Esophagus squamous epithelium (tissue), 5 donors: ENCODE measurements around the gene P3H2. TPM values are rescaled to one million over a fixed set of nuclear protein-coding genes. Genes with fewer than 3 reads are reported as not detected.

Experiments used
- DNase-seq: peaks from one replicate; lab custom pipeline; 2025; lab: John Stamatoyannopoulos, UW
- H3K27ac ChIP-seq, 4 donors: fragments of 200-600 bp; sonication (generic); one replicate each; pipeline ENCODE4 v1.5.1; 2016 to 2019; ENCODE audit warnings: mild to moderate bottlenecking in 1 of 4
- H3K27me3 ChIP-seq, 4 donors: fragments of 200-600 bp; sonication (generic); 1 replicate in 3 of 4; 2 replicates in 1 of 4; pipeline versions ENCODE4 v1.5.1 to v1.6.0; 2017 to 2021; ENCODE audit warnings: antibody characterized with exemption in 1 of 4
- H3K36me3 ChIP-seq, 3 donors: fragments of 200-600 bp; sonication (generic); one replicate each; pipeline ENCODE4 v1.5.1; 2016 to 2019
- H3K4me1 ChIP-seq, 3 donors: fragments of 200-600 bp; sonication (generic); one replicate each; pipeline ENCODE4 v1.5.1; 2017 to 2019
- H3K4me3 ChIP-seq, 4 donors: fragments of 200-600 bp; sonication (generic); 1 replicate in 3 of 4; 2 replicates in 1 of 4; pipeline ENCODE4 v1.5.1; 2016 to 2019; ENCODE audit warnings: mild to moderate bottlenecking in 2 of 4, moderate library complexity in 1 of 4
- H3K9me3 ChIP-seq, 3 donors: fragments of 200-600 bp; sonication (generic); one replicate each; pipeline ENCODE4 v1.5.1; 2016 to 2019
- CTCF ChIP-seq, 6 experiments: fragments of 450-650 bp in 4 of 6; fragments of 200-600 bp in 2 of 6; sonication (generic) in 2 of 6; IDR thresholded peaks; one replicate each; pipeline ENCODE4 v1.5.1; 2016 to 2019; ENCODE audit warnings: antibody characterized with exemption in 6 of 6, mild to moderate bottlenecking in 4 of 6, moderate library complexity in 4 of 6
- POLR2A ChIP-seq, 4 donors: fragments of 450-650 bp; IDR thresholded peaks; one replicate each; pipeline ENCODE4 v1.6.1; 2017; ENCODE audit warnings: antibody characterized with exemption in 4 of 4, mild to moderate bottlenecking in 4 of 4, moderate library complexity in 3 of 4
- WGBS, 2 donors: methylation state at CpG; one replicate each; pipeline ENCODE4 v1.1.5; 2018; 5-methylcytosine and 5-hydroxymethylcytosine counted together
- intact Hi-C: fragments of 100-400 bp; cut with DNase I; formaldehyde crosslinking; loops from one replicate; pipeline ENCODE4 v1.15.0; 2022
- total RNA-seq, 4 donors: library from RNA; depleted of rRNA; stranded (reverse); fragments of >200 nt; gene quantifications; one replicate each; pipeline ENCODE4 v1.1.0, GENCODE V29; 2016
- donor health status: DM: yes; HTN: yes; CAD: no.

The P3H2 gene
- total RNA-seq, 4 donors from 2014 or later = 16.5 to 41.2 (median 34.0) TPM

GRCh38 chr3:190125436-190126068 is 4.9 kb upstream of the P3H2 start:
- WGBS, 2 donors = 77 to 83% methylated on average over 9 of the region's 9 CpGs
- Histone ChIP-seq H3K4me3 (no peak overlapping the region), H3K27me3 (peaks cover 0 to 4% (median 0%) of the 10 kb centered on the region in 4 donors), H3K9me3 (no peaks in the 10 kb centered on the region), H3K4me1 (peaks cover 0 to 34% (median 6%) of the 10 kb centered on the region in 3 donors), H3K27ac (no peak overlapping the region), H3K36me3 (no peaks in the 10 kb centered on the region)
- intact Hi-C loops = no loop called here
- no peak for DNase-seq
- TF ChIP-seq POLR2A (IDR thresholded peaks at IDR 0.05) (no peak), CTCF (IDR thresholded peaks at IDR 0.05) (no peak)

DNA sequence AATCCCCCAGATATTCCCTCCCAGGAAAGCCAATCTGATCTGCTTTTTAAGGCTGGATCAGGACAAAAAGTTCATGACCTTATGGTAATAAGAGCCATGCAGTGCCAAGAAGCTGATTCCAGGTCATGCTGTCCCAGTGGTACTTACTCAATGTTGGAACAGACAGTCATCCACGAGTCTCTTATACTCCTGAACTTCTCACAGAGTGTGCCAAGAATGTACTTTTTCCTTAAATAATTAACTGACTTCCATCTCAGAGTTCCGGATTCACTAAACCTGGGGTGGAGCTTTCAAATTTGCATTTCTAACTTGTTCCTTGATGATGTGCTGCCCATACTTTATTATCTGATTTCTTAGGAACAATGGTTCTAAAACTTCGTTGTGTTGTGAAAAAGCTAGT is 3.4 kb upstream of the P3H2 start:
- intact Hi-C loops = loop anchor here (5.0 kb wide), 1 partner anchor 152 kb away; no protein-coding TSS in a partner anchor

DNA sequence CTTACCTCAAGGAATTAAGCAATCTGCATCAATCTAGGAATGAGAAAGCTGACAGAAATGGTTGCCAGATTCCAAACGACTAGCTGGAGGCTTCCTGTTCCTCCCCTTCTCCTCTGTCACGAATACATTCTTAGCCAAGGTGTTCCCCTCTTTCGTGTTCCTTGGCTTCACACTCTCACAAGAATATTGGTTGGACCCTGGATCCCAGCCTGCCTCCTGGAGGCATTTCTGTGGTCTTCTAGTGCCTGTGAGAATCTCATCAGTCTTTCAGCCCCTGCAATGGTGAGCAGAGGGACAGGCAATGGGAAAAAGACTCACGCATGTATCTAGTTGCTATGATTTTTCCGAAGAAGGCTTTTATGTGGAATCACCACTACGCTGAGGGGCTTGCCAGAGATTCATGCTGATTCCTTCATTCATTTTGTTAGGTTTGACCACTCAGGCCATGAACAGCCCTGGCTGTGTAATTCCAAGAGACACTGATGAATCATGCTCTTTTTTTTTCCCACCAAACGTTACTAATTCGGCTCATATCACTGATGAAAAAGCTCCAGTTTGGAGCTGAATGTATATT is 1.6 kb upstream of the P3H2 start:
- intact Hi-C loops = loop anchor here (5.0 kb wide), 1 partner anchor 150 kb away; no protein-coding TSS in a partner anchor
- H3K27ac ChIP-seq = no peak overlapping the region
- 66 to 67% methylated on average over 8 of the region's 8 CpGs for WGBS, 2 donors

More for the DNA sequence above, 3.4 kb upstream of the P3H2 start:
- Histone ChIP-seq H3K27me3 (peaks cover 0 to 9% (median 0%) of the 10 kb centered on the region in 4 donors), H3K27ac (no peak overlapping the region), H3K9me3 (no peaks in the 10 kb centered on the region), H3K4me1 (peaks cover 7 to 48% (median 9%) of the 10 kb centered on the region in 3 donors), H3K36me3 (no peaks in the 10 kb centered on the region), H3K4me3 (no peak overlapping the region)
- TF ChIP-seq POLR2A (IDR thresholded peaks at IDR 0.05) (no peak), CTCF (IDR thresholded peaks at IDR 0.05) (no peak)
- no peak for DNase-seq
- 63 to 68% methylated on average over 3 of the region's 3 CpGs for WGBS, 2 donors

DNA sequence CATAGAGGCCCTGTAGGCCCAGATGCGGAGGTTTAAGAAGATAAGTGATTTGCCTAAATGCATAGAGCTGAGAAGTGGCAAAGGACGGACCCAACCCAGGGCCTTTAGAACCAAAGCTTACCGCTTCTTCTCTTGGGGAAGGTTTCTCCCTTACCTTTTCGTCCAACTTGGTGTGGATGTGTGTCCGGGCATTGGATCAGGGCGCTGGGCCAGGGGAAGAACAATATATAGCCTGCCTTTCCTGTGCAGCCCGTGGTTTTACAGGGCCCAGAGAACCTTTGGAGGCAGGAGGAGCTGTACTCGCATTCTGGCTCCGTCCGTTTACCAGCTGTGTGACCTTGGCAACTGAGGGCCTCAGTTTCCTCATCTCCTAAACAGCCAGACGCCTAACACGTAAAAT is 686 bp upstream of the P3H2 start:
- no peak for DNase-seq
- H3K27ac ChIP-seq = peak overlapping the region; percentile 17 to 90 (median 82)
- H3K27me3 ChIP-seq = peaks cover 0 to 9% (median 0%) of the 10 kb centered on the region in 4 donors
- 77 to 87% methylated on average over 10 to 12 of the region's 12 CpGs for WGBS, 2 donors
- H3K4me1 ChIP-seq = peaks cover 7 to 56% (median 9%) of the 10 kb centered on the region in 3 donors
- no peak for TF ChIP-seq POLR2A (IDR thresholded peaks at IDR 0.05)
- TF ChIP-seq CTCF (IDR thresholded peaks at IDR 0.05) = no peak
- peak overlapping the region in 2 of 4 donors; percentile 76 to 95 for H3K4me3 ChIP-seq
- H3K36me3 ChIP-seq = no peaks in the 10 kb centered on the region
- no peaks in the 10 kb centered on the region for H3K9me3 ChIP-seq
- intact Hi-C loops = loop anchor here (5.0 kb wide), 1 partner anchor 149 kb away; no protein-coding TSS in a partner anchor

More for the DNA sequence above, 1.6 kb upstream of the P3H2 start:
- no peak overlapping the region for H3K4me3 ChIP-seq
- TF ChIP-seq POLR2A (IDR thresholded peaks at IDR 0.05) = no peak
- no peak for TF ChIP-seq CTCF (IDR thresholded peaks at IDR 0.05)
- peaks cover 0 to 9% (median 0%) of the 10 kb centered on the region in 4 donors for H3K27me3 ChIP-seq
- no peak for DNase-seq
- H3K4me1 ChIP-seq = peaks cover 7 to 52% (median 9%) of the 10 kb centered on the region in 3 donors
- no peaks in the 10 kb centered on the region for H3K36me3 ChIP-seq
- no peaks in the 10 kb centered on the region for H3K9me3 ChIP-seq

- H3K27me3 ChIP-seq = peaks cover 0 to 9% (median 0%) of the 10 kb centered on the region in 4 donors
- no peak for DNase-seq
- WGBS, 2 donors = 35 to 40% methylated on average over 8 to 13 of the region's 13 CpGs
- intact Hi-C loops = loop anchor here (5.0 kb wide), 1 partner anchor 149 kb away; no protein-coding TSS in a partner anchor
- H3K9me3 ChIP-seq = no peaks in the 10 kb centered on the region
- no peaks in the 10 kb centered on the region for H3K36me3 ChIP-seq
- H3K27ac ChIP-seq = peak overlapping the region; percentile 81 to 90 (median 86)
- peaks cover 7 to 58% (median 9%) of the 10 kb centered on the region in 3 donors for H3K4me1 ChIP-seq
- TF ChIP-seq CTCF (IDR thresholded peaks at IDR 0.05) (no peak), POLR2A (IDR thresholded peaks at IDR 0.05) (no peak)
- peak overlapping the region; percentile 68 to 95 (median 76) for H3K4me3 ChIP-seq
These were observed 322 bp upstream of the P3H2 start for GRCh38 chr3:190121061-190121377.
